ENCODE measurements around the gene EEF1AKMT2.

The EEF1AKMT2 gene

GRCh38 chr10:124735491-124736286, 56.0 kb downstream of the EEF1AKMT2 start:
- Histone ChIP-seq H3K36me3 (ENCODE audit: insufficient read depth, low read length) (no peaks in the 10 kb centered on the region), H3K9ac (ENCODE audit: low read depth, low read length) (peak overlapping the region; percentile 15), H3K4me3 (ENCODE audit: low read length) (no peak overlapping the region), H3K4me2 (ENCODE audit: low read length) (peak overlapping the region; percentile 33), H3K27me3 (ENCODE audit: control insufficient read depth, insufficient read depth, low read length) (no peaks in the 10 kb centered on the region), H3K4me1 (ENCODE audit: control insufficient read depth, insufficient read depth, low read length) (peaks cover 63% of the 10 kb centered on the region), H3K9me3 (replicated peaks; ENCODE audit: low read length) (no peaks in the 10 kb centered on the region)

DNA sequence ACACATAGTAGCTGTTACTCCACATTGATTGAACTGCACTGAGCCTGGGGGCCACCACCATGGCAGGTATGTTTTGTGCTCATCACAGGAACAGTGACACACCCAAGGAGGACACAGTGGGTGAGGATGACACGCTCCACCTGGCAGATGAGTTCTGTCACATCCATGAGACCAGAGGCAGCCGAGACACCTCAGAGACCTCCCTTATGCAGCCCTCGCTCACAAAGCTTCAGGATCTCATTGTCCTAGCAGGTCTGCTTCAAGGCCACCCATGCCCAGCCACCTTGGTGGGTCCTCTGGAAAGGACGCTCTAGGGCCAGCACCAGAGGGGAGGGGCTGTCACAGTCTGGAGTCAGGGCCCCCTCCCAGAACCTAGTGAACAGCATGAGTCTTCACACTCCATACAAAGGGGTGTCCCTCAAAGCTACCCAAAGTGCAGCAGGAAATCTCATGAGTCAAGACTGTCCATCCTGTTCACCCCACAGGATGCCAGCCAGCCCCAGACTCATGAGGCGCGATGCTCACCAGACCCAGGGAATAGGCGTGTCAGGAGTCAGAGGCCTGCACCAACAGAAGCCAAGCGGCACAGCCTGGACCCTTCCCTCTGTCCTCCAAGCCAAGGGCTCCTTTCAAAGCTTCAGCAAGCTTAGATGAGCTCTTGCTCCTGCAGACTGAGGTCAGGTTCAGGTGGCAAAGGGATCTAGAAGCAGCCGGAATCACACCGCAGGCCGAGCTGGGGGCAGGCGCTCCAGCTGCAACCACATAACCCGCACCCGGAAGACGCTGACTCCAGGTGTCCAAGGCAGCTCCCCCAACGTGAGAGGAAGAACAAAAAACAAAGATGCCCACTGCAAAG, 57.1 kb downstream of the EEF1AKMT2 start:
- Histone ChIP-seq H3K4me1 (ENCODE audit: control insufficient read depth, insufficient read depth, low read length) (peaks cover 52% of the 10 kb centered on the region), H3K27me3 (ENCODE audit: control insufficient read depth, insufficient read depth, low read length) (no peaks in the 10 kb centered on the region), H3K4me2 (ENCODE audit: low read length) (no peak overlapping the region), H3K36me3 (ENCODE audit: insufficient read depth, low read length) (no peaks in the 10 kb centered on the region), H3K4me3 (ENCODE audit: low read length) (no peak overlapping the region), H3K9ac (ENCODE audit: low read depth, low read length) (no peak overlapping the region), H3K9me3 (replicated peaks; ENCODE audit: low read length) (no peaks in the 10 kb centered on the region)

DNA sequence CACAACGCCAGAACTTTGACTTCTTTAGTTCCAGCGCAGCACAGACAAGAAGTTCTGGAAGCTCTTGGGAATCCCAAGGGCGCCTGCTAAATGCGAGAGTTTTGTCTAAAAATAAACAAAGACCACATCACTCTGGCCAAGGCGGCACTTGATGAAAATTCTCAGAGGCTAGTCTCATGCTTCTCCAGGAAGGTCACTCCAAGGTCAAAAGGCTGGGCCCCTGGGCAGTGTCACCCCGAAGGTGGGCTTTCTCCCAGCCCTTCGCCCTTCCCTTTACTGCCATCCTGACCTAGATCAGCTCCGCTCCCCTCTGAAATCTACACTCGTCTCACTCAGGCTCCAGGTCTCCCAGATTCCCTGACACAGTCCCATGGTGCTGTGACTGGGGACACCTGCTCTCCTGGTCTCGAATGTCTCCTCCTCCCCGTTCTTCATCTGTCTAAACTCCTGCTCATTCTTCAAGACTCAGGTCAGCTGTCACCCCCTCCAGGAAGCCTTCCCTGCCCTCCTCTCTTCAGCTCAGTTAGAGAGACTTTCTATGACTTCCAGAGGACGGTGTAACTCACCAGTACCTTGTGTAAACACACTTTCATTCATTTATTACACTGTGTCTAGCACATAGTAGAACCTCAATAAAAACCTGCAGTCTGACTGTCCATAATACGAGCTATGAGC, 58.0 kb downstream of the EEF1AKMT2 start:
- Histone ChIP-seq H3K4me3 (ENCODE audit: low read length) (no peak overlapping the region), H3K4me1 (ENCODE audit: control insufficient read depth, insufficient read depth, low read length) (peaks cover 55% of the 10 kb centered on the region), H3K9ac (ENCODE audit: low read depth, low read length) (peak overlapping the region; percentile 64), H3K4me2 (ENCODE audit: low read length) (peak overlapping the region; percentile 49), H3K27me3 (ENCODE audit: control insufficient read depth, insufficient read depth, low read length) (no peaks in the 10 kb centered on the region), H3K36me3 (ENCODE audit: insufficient read depth, low read length) (no peaks in the 10 kb centered on the region), H3K9me3 (replicated peaks; ENCODE audit: low read length) (no peaks in the 10 kb centered on the region)

DNA sequence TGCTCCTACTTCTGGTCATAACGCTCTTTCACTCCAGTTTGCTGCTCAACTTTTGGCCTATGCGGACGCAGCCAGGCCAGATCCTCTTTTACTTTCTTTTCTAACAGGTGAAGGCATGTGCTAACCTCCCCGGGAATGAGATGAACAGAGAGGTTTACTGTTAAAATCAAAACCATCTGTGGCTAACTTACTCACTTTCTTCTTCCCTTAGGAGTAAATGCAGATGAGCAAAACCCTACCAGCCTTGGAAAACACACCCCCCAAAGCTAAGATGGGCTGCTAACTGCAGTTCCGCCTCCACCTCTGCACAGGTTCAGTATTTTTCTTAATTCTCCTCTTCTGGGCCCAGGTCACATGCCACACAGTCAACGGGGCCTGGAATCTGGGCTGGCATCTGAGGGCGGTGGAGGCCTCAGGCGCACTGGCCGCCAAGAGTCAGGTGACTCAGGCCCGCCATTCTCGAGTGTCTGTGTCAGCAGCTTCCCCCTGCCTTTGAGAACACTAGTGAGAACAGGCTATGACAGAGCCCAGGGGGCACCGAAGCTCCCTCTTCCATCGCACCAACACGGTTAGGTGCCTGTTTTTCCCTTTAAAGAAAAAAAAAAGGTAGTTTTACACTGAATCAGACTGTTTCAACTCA, 58.6 kb downstream of the EEF1AKMT2 start:
- H3K4me2 ChIP-seq (ENCODE audit: low read length): peak overlapping the region; percentile 49
- H3K36me3 ChIP-seq (ENCODE audit: insufficient read depth, low read length): no peaks in the 10 kb centered on the region
- no peaks in the 10 kb centered on the region for H3K27me3 ChIP-seq (ENCODE audit: control insufficient read depth, insufficient read depth, low read length)
- no peaks in the 10 kb centered on the region for H3K9me3 ChIP-seq (replicated peaks; ENCODE audit: low read length)
- peak overlapping the region; percentile 64 for H3K9ac ChIP-seq (ENCODE audit: low read depth, low read length)
- peaks cover 61% of the 10 kb centered on the region for H3K4me1 ChIP-seq (ENCODE audit: control insufficient read depth, insufficient read depth, low read length)
- no peak overlapping the region for H3K4me3 ChIP-seq (ENCODE audit: low read length)

DNA sequence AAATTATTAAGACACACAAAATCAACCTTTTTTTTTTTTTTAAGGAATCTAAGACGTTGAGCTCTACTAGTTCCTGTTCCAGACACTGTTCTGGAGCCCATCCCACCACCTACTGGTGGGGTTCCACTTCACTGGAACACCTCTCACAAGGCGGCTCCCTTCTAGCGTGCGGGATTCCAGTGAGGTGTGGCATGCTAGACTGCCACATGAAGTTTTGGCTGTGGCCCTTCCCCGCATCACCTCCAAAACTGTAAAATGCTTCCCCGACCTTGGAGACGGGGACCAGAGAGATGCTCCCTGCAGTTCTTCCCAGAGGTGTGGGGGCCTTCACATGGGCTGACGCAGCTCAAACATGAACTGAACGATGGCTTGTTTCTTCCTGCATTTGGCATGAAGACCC, 60.1 kb downstream of the EEF1AKMT2 start:
- Histone ChIP-seq H3K4me2 (ENCODE audit: low read length) (no peak overlapping the region), H3K4me1 (ENCODE audit: control insufficient read depth, insufficient read depth, low read length) (peaks cover 57% of the 10 kb centered on the region), H3K27me3 (ENCODE audit: control insufficient read depth, insufficient read depth, low read length) (no peaks in the 10 kb centered on the region), H3K4me3 (ENCODE audit: low read length) (no peak overlapping the region), H3K9ac (ENCODE audit: low read depth, low read length) (no peak overlapping the region), H3K36me3 (ENCODE audit: insufficient read depth, low read length) (no peaks in the 10 kb centered on the region), H3K9me3 (replicated peaks; ENCODE audit: low read length) (no peaks in the 10 kb centered on the region)

GRCh38 chr10:124730790-124731189, 60.9 kb downstream of the EEF1AKMT2 start:
- no peak overlapping the region for H3K4me3 ChIP-seq (ENCODE audit: low read length)
- H3K9ac ChIP-seq (ENCODE audit: low read depth, low read length): no peak overlapping the region
- peaks cover 49% of the 10 kb centered on the region for H3K4me1 ChIP-seq (ENCODE audit: control insufficient read depth, insufficient read depth, low read length)
- no peaks in the 10 kb centered on the region for H3K27me3 ChIP-seq (ENCODE audit: control insufficient read depth, insufficient read depth, low read length)
- H3K9me3 ChIP-seq (replicated peaks; ENCODE audit: low read length): no peaks in the 10 kb centered on the region
- no peaks in the 10 kb centered on the region for H3K36me3 ChIP-seq (ENCODE audit: insufficient read depth, low read length)
- no peak overlapping the region for H3K4me2 ChIP-seq (ENCODE audit: low read length)

GRCh38 chr10:124728830-124729661, 62.6 kb downstream of the EEF1AKMT2 start:
- peak overlapping the region; percentile 37 for H3K9ac ChIP-seq (ENCODE audit: low read depth, low read length)
- H3K36me3 ChIP-seq (ENCODE audit: insufficient read depth, low read length): peaks cover 4% of the 10 kb centered on the region
- peaks cover 48% of the 10 kb centered on the region for H3K4me1 ChIP-seq (ENCODE audit: control insufficient read depth, insufficient read depth, low read length)
- H3K27me3 ChIP-seq (ENCODE audit: control insufficient read depth, insufficient read depth, low read length): no peaks in the 10 kb centered on the region
- H3K4me3 ChIP-seq (ENCODE audit: low read length): no peak overlapping the region
- H3K9me3 ChIP-seq (replicated peaks; ENCODE audit: low read length): no peaks in the 10 kb centered on the region
- H3K4me2 ChIP-seq (ENCODE audit: low read length): peak overlapping the region; percentile 61

DNA sequence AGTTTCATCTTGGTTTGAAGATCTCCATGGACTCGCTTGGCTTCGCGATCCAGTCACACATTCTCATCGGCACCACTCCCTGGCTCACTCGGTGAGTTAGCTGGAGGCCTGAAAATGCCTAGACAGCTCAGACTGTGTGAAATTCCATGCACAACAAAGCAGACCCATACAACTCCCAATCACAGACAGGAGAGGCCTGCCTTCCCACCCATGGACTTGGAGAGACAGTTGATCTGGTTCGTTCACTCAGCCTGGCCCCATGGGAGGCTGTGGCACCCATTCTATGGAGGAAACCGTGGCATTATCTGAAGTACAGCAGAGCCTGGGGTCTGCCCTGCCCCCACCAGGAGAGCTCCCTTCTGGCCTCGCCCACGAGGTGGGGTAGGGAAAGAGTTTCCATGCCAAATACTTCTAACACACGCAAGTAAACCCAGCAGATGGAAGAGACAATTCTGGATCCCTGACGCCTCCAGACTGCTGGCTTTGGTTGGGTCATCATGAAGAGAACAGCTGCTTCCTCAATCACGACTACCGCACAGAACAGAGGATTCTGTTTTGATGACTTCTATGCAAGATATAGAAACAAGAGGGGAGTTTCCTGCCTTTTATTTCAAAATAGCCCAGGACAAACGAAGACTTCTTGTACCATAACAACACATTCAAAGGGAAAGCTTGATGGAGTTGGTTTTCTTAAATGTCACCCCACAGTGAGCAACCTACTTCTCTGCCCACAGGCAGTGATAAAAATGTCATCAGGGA, 63.4 kb downstream of the EEF1AKMT2 start:
- Histone ChIP-seq H3K4me1 (ENCODE audit: control insufficient read depth, insufficient read depth, low read length) (peaks cover 48% of the 10 kb centered on the region), H3K9ac (ENCODE audit: low read depth, low read length) (peak overlapping the region; percentile 63), H3K27me3 (ENCODE audit: control insufficient read depth, insufficient read depth, low read length) (no peaks in the 10 kb centered on the region), H3K9me3 (replicated peaks; ENCODE audit: low read length) (no peaks in the 10 kb centered on the region), H3K4me2 (ENCODE audit: low read length) (peak overlapping the region; percentile 61), H3K36me3 (ENCODE audit: insufficient read depth, low read length) (peaks cover 4% of the 10 kb centered on the region), H3K4me3 (ENCODE audit: low read length) (peak overlapping the region; percentile 23)

DNA sequence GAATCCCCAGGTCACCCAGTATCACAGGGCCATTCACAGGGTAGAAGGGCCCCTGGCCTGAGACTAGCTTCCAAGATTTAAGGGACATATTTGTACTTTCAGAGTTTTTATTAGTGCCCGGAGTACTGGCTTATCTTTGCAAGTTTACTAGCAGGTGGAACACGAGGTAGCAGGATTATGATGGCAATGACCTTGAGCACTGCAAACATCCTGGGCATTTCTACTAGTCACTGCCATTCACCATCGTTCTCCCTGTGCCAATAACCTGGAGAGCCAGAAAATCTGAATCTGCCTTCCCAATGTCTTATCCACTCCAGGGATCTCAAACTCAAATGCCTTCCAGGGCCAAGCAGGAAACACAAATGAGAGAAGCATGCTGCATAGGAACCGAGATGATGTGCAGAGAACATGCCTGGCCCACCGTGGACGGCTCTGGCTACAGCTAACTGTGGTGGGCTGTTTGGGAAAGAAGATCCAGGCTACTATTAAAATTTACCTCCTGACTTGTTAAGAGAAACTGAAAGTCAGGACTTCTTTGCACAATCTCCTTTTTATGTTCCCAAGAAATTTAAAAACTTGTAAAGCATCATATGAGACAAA, 64.2 kb downstream of the EEF1AKMT2 start:
- H3K4me2 ChIP-seq (ENCODE audit: low read length): peak overlapping the region; percentile 61
- peak overlapping the region; percentile 63 for H3K9ac ChIP-seq (ENCODE audit: low read depth, low read length)

GRCh38 chr10:124725791-124726190, 65.9 kb downstream of the EEF1AKMT2 start:
- H3K9ac ChIP-seq (ENCODE audit: low read depth, low read length): no peak overlapping the region
- H3K27me3 ChIP-seq (ENCODE audit: control insufficient read depth, insufficient read depth, low read length): no peaks in the 10 kb centered on the region
- H3K4me3 ChIP-seq (ENCODE audit: low read length): no peak overlapping the region
- H3K4me2 ChIP-seq (ENCODE audit: low read length): no peak overlapping the region
- peaks cover 61% of the 10 kb centered on the region for H3K4me1 ChIP-seq (ENCODE audit: control insufficient read depth, insufficient read depth, low read length)
- no peaks in the 10 kb centered on the region for H3K9me3 ChIP-seq (replicated peaks; ENCODE audit: low read length)
- peaks cover 4% of the 10 kb centered on the region for H3K36me3 ChIP-seq (ENCODE audit: insufficient read depth, low read length)

More for the DNA sequence above, 64.2 kb downstream of the EEF1AKMT2 start:
- H3K36me3 ChIP-seq (ENCODE audit: insufficient read depth, low read length): peaks cover 4% of the 10 kb centered on the region
- peaks cover 48% of the 10 kb centered on the region for H3K4me1 ChIP-seq (ENCODE audit: control insufficient read depth, insufficient read depth, low read length)
- H3K4me3 ChIP-seq (ENCODE audit: low read length): no peak overlapping the region
- no peaks in the 10 kb centered on the region for H3K27me3 ChIP-seq (ENCODE audit: control insufficient read depth, insufficient read depth, low read length)
- no peaks in the 10 kb centered on the region for H3K9me3 ChIP-seq (replicated peaks; ENCODE audit: low read length)
